Sigmoid colon (tissue), 7 donors: ENCODE results near the gene PGM1. TPM values are rescaled to one million over a fixed set of nuclear protein-coding genes. Genes with fewer than 3 reads are reported as not detected.

Source experiments
- DNase-seq: peaks from one replicate; pipeline ENCODE4 v3.0.0-alpha.2; 2019
- H3K27ac ChIP-seq, 4 donors: fragments of 200-600 bp; sonication (generic); one replicate each; pipeline ENCODE4 v1.5.1; 2016 to 2019; ENCODE audit warnings: mild to moderate bottlenecking in 1 of 4
- H3K27me3 ChIP-seq, 3 donors: fragments of 200-600 bp; sonication (generic); one replicate each; pipeline ENCODE4 v1.5.1; 2019; ENCODE audit warnings: mild to moderate bottlenecking in 1 of 3
- H3K36me3 ChIP-seq, 4 donors: fragments of 200-600 bp; sonication (generic); one replicate each; pipeline ENCODE4 v1.5.1; 2016 to 2019
- H3K4me1 ChIP-seq, 4 donors: fragments of 200-600 bp; sonication (generic); one replicate each; pipeline ENCODE4 v1.5.1; 2017 to 2019
- H3K4me3 ChIP-seq, 4 donors: fragments of 200-600 bp; sonication (generic); one replicate each; pipeline ENCODE4 v1.5.1; 2017 to 2019; ENCODE audit warnings: mild to moderate bottlenecking in 2 of 4, moderate library complexity in 1 of 4
- H3K9me3 ChIP-seq, 4 donors: fragments of 200-600 bp in 3 of 4; sonication (generic) in 3 of 4; one replicate each; pipeline versions ENCODE4 v1.5.1 to v1.6.1; 2013 to 2019
- CTCF ChIP-seq, 4 experiments: fragments of 450-650 bp in 3 of 4; fragments of 200-600 bp in 1 of 4; IDR thresholded peaks; one replicate each; pipeline ENCODE4 v1.5.1; 2016 to 2019; ENCODE audit warnings: antibody characterized with exemption in 4 of 4, mild to moderate bottlenecking in 3 of 4, moderate library complexity in 2 of 4
- EP300 ChIP-seq, 4 donors: sonication (generic); formaldehyde crosslinking; IDR thresholded peaks; one replicate each; pipeline ENCODE4 v1.6.1; 2017; ENCODE audit warnings: antibody characterized with exemption in 4 of 4
- POLR2A ChIP-seq, 2 donors: fragments of 450-650 bp; IDR thresholded peaks; one replicate each; pipeline ENCODE4 v1.6.1; 2016; ENCODE audit warnings: antibody characterized with exemption in 2 of 2, mild to moderate bottlenecking in 2 of 2, moderate library complexity in 2 of 2
- POLR2AphosphoS5 ChIP-seq, 4 donors: sonication (generic); formaldehyde crosslinking; IDR thresholded peaks; one replicate each; pipeline ENCODE4 v1.6.1; 2017; ENCODE audit warnings: antibody characterized with exemption in 4 of 4
- WGBS, 2 donors: extraction: QIAGEN DNeasy Blood & Tissue Kit; methylation state at CpG; one replicate each; pipeline ENCODE4 v1.1.7; 2013; 5-methylcytosine and 5-hydroxymethylcytosine counted together
- intact Hi-C: fragments of 100-400 bp; cut with DNase I; formaldehyde crosslinking; loops from one replicate; pipeline ENCODE4 v1.15.1; 2023
- polyA plus RNA-seq, 3 donors: library from polyadenylated mRNA; stranded (reverse); fragments of 200-250 nt; gene quantifications; one replicate each; pipeline ENCODE4 v1.2.3, GENCODE V29; 2013
- total RNA-seq, 4 donors: library from RNA; depleted of rRNA; stranded (reverse); fragments of >200 nt; gene quantifications; one replicate each; pipeline ENCODE4 v1.1.0, GENCODE V29; 2016
- donor health status: healthy with polysubstance abuse.
- donor health status: Bipolar disorder and iron deficiency.
- donor health status: healthy.

The PGM1 gene
- total and polyA plus RNA-seq, 7 donors, result 36.1 to 59.6 (median 53.5) TPM

- no peaks in the 10 kb centered on the region for H3K4me1 ChIP-seq
- H3K27ac ChIP-seq, result no peak overlapping the region
- intact Hi-C loops, result no loop called here
- DNase-seq, result no peak
- WGBS, 2 donors, result 96% methylated on average over 13 of the region's 13 CpGs
- no peaks in the 10 kb centered on the region for H3K9me3 ChIP-seq
- H3K4me3 ChIP-seq, result no peak overlapping the region
- no peaks in the 10 kb centered on the region for H3K27me3 ChIP-seq
- H3K36me3 ChIP-seq, result peaks cover 0 to 44% (median 0%) of the 10 kb centered on the region in 4 donors
- TF ChIP-seq POLR2AphosphoS5 (IDR thresholded peaks at IDR 0.05) (no peak), POLR2A (IDR thresholded peaks at IDR 0.05) (no peak), CTCF (IDR thresholded peaks at IDR 0.05) (no peak), EP300 (IDR thresholded peaks at IDR 0.05) (no peak)
Observed at GRCh38 chr1:63548877-63549276, 44.3 kb upstream of the PGM1 start.

GRCh38 chr1:63555480-63555879 lies 37.7 kb upstream of the PGM1 start:
- Histone ChIP-seq H3K4me1 (no peaks in the 10 kb centered on the region), H3K36me3 (peaks cover 0 to 25% (median 0%) of the 10 kb centered on the region in 4 donors), H3K27ac (no peak overlapping the region), H3K4me3 (no peak overlapping the region), H3K27me3 (no peaks in the 10 kb centered on the region), H3K9me3 (no peaks in the 10 kb centered on the region)
- intact Hi-C loops, result no loop called here
- TF ChIP-seq POLR2AphosphoS5 (IDR thresholded peaks at IDR 0.05), result no peak
- no peak for DNase-seq

DNA sequence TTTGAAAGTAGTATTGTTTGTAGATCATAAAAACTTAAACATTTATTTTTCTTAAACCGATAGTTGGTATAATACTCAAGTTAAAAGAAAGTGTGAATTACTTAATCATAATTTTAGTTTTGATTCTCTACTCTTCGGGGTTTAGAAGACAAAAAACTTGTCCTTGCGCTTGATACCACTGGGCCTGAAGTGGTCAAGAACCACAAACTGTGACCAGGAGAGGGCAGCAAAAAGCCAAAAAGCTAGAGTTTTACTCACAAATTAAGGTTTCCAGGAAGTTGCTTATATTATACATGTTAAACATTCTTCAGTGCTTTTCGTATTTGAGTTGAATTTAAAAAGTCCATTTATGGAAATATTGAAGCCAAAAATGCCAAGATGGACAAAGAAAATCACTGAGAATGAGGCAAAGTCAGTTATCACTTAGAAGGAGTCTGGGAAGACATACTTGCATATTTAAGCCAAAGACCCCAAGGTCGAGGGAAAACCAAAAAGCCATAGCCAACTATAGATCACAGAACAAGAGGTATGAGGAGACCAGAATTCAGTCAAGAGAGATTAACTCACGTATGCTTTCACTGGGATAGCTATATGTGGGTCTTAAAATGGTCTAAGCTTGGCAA lies 35.7 kb upstream of the PGM1 start:
- H3K36me3 ChIP-seq, result peaks cover 0 to 13% (median 0%) of the 10 kb centered on the region in 4 donors
- no peak for DNase-seq
- TF ChIP-seq EP300 (IDR thresholded peaks at IDR 0.05) (no peak), POLR2A (IDR thresholded peaks at IDR 0.05) (no peak), POLR2AphosphoS5 (IDR thresholded peaks at IDR 0.05) (no peak)
- WGBS, 2 donors, result 68 to 78% methylated on average over 6 of the region's 6 CpGs
- no peak overlapping the region for H3K27ac ChIP-seq
- H3K9me3 ChIP-seq, result no peaks in the 10 kb centered on the region
- intact Hi-C loops, result no loop called here
- no peak overlapping the region for H3K4me3 ChIP-seq
- no peaks in the 10 kb centered on the region for H3K4me1 ChIP-seq
- H3K27me3 ChIP-seq, result no peaks in the 10 kb centered on the region

- Histone ChIP-seq H3K36me3 (peaks cover 0 to 10% (median 0%) of the 10 kb centered on the region in 4 donors), H3K9me3 (no peaks in the 10 kb centered on the region), H3K27me3 (no peaks in the 10 kb centered on the region), H3K27ac (no peak overlapping the region), H3K4me3 (no peak overlapping the region), H3K4me1 (no peaks in the 10 kb centered on the region)
- TF ChIP-seq CTCF (IDR thresholded peaks at IDR 0.05) (no peak), POLR2AphosphoS5 (IDR thresholded peaks at IDR 0.05) (no peak), POLR2A (IDR thresholded peaks at IDR 0.05) (no peak), EP300 (IDR thresholded peaks at IDR 0.05) (no peak)
- 89 to 97% methylated on average over 2 of the region's 2 CpGs for WGBS, 2 donors
- no peak for DNase-seq
- intact Hi-C loops, result no loop called here
Observed at GRCh38 chr1:63559357-63559756, 33.9 kb upstream of the PGM1 start.

GRCh38 chr1:63563745-63564144 lies 29.5 kb upstream of the PGM1 start:
- Histone ChIP-seq H3K4me1 (no peaks in the 10 kb centered on the region), H3K36me3 (peaks cover 0 to 10% (median 0%) of the 10 kb centered on the region in 4 donors), H3K4me3 (no peak overlapping the region), H3K9me3 (no peaks in the 10 kb centered on the region), H3K27me3 (no peaks in the 10 kb centered on the region), H3K27ac (no peak overlapping the region)
- intact Hi-C loops, result no loop called here
- TF ChIP-seq CTCF (IDR thresholded peaks at IDR 0.05) (no peak), POLR2A (IDR thresholded peaks at IDR 0.05) (no peak), POLR2AphosphoS5 (IDR thresholded peaks at IDR 0.05) (no peak), EP300 (IDR thresholded peaks at IDR 0.05) (no peak)
- no peak for DNase-seq

- Histone ChIP-seq H3K27ac (no peak overlapping the region), H3K4me3 (no peak overlapping the region), H3K4me1 (no peaks in the 10 kb centered on the region), H3K27me3 (no peaks in the 10 kb centered on the region), H3K9me3 (no peaks in the 10 kb centered on the region), H3K36me3 (peaks cover 0 to 7% (median 0%) of the 10 kb centered on the region in 4 donors)
- WGBS, 2 donors, result 88 to 90% methylated on average over 4 of the region's 4 CpGs
- TF ChIP-seq POLR2A (IDR thresholded peaks at IDR 0.05), result no peak
- TF ChIP-seq POLR2AphosphoS5 (IDR thresholded peaks at IDR 0.05), result no peak
- no peak for TF ChIP-seq EP300 (IDR thresholded peaks at IDR 0.05)
- intact Hi-C loops, result no loop called here
- no peak for DNase-seq
Observed at GRCh38 chr1:63569068-63569467, 24.1 kb upstream of the PGM1 start.
